ENCODE measurements around the gene BCL2L13. TPM values are rescaled to one million over a fixed set of nuclear protein-coding genes. Genes with fewer than 3 reads are reported as not detected.
A peak's percentile ranks its signal among the peaks of the same experiment; 100 is the strongest.

BCL2L13 gene
- total RNA-seq, 4 donors from 2014 or later: 46.0 to 103 (median 72.2) TPM

DNA sequence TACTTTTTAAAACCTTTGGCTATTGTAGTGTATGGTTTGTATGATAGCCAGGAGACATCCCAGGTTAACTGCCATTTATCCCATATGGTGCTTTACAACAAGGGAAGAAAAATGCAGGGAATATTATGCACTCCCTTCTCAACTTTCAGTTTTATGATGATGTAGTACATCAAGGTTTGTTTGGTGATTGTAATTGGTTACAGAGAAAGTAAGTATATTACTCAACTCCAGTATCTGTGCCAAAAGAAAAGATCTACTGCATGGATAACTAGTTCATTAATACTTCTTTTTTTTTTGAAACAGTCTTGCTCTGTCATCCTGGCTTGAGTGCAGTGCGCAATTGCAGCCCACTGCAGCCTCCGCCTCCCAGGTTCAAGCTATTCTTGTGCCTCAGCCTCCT lies 65.3 kb downstream of the BCL2L13 start:
- intact Hi-C loops (cut with DNase I): no loop called here
- Histone ChIP-seq H3K9me3 (no peaks in the 10 kb centered on the region), H3K4me1 (peaks cover 0 to 9% of the 10 kb centered on the region in 2 donors), H3K4me3 (replicated peaks in 1 of 3) (no peak overlapping the region), H3K27me3 (no peaks in the 10 kb centered on the region), H3K27ac (no peak overlapping the region), H3K36me3 (no peaks in the 10 kb centered on the region)
- no peak for DNase-seq
- 98 to 100% methylated on average over 2 of the region's 2 CpGs for WGBS, 2 donors
- TF ChIP-seq, protein P1, sequence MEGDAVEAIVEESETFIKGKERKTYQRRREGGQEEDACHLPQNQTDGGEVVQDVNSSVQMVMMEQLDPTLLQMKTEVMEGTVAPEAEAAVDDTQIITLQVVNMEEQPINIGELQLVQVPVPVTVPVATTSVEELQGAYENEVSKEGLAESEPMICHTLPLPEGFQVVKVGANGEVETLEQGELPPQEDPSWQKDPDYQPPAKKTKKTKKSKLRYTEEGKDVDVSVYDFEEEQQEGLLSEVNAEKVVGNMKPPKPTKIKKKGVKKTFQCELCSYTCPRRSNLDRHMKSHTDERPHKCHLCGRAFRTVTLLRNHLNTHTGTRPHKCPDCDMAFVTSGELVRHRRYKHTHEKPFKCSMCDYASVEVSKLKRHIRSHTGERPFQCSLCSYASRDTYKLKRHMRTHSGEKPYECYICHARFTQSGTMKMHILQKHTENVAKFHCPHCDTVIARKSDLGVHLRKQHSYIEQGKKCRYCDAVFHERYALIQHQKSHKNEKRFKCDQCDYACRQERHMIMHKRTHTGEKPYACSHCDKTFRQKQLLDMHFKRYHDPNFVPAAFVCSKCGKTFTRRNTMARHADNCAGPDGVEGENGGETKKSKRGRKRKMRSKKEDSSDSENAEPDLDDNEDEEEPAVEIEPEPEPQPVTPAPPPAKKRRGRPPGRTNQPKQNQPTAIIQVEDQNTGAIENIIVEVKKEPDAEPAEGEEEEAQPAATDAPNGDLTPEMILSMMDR (IDR thresholded peaks at IDR 0.05): no peak
- TF ChIP-seq POLR2A (IDR thresholded peaks at IDR 0.05): no peak

DNA sequence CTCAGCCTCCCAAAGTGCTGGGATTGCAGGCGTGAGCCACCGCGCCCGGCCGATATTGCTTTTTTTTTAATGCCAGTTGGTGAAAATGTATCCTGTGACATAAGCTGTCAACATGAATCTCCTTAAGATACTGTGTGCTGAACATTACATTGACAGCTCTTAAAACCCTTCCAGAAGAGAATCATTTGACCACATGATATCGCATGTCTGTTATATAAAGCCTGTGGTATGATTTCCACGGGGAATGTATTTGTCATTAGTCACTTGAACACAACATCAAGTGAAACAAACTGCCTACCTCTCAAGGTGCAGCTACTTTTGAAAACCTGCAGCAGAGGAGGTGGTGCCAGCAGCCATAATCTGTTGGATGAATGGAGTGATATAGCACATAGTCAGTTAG lies 67.0 kb downstream of the BCL2L13 start:
- no peak overlapping the region for H3K4me3 ChIP-seq (replicated peaks in 1 of 3)
- H3K4me1 ChIP-seq: peaks cover 0 to 9% of the 10 kb centered on the region in 2 donors
- peak overlapping the region in 1 of 3 donors; percentile 59 for H3K27ac ChIP-seq
- H3K27me3 ChIP-seq: no peaks in the 10 kb centered on the region
- no peaks in the 10 kb centered on the region for H3K36me3 ChIP-seq
- DNase-seq: no peak
- intact Hi-C loops (cut with DNase I): no loop called here
- TF ChIP-seq POLR2A (IDR thresholded peaks at IDR 0.05): no peak
- TF ChIP-seq, protein P1 (IDR thresholded peaks at IDR 0.05): no peak
- 96 to 98% methylated on average over 7 of the region's 7 CpGs for WGBS, 2 donors
- H3K9me3 ChIP-seq: no peaks in the 10 kb centered on the region

DNA sequence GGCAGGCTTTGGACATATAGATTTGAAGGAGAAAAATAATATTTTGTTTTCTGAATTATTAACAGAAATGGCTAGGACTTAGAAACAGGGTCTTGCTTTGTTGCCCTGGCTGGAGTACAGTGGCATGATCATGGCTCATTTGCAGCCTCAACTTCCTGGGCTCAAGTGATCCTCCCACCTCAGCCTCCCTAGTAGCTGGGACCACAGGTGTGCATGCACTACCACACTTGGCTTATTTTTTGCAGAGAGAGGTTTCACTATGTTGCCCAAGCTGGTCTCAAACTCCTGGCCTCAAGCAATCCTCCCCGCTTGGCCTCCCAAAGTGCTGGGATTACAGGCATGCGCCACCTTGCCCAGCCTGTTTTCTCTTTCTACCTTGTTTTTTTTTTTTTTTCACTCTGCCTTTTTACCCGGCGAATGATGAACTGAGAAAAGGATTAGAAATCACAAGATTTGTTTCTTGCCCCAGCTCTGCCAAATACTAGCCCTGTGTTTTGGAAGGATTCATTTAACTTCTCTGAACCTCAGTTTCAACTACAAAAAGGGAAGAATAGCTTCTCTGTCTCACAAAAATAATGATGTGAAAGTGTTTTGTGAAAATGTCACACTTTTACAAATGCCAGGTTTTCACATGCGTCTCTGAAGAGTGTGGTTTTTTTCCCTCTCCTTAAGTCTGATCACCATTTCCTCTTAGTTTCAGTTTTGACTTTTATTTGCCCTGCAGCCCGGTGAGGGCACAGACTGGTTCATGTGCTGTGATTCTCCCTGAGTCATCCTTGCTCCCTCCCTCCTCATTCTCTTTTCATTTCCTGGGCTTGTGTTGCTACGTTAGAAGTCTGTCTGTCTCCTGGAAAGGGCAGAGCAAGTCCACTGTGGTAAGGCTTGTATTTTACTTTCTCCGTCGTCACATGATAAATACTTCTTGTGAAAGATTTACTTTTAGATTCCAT lies 67.7 kb downstream of the BCL2L13 start:
- Histone ChIP-seq H3K27ac (peak overlapping the region; percentile 4 to 59 (median 51)), H3K4me3 (replicated peaks in 1 of 3) (no peak overlapping the region), H3K36me3 (no peaks in the 10 kb centered on the region), H3K27me3 (no peaks in the 10 kb centered on the region), H3K9me3 (no peaks in the 10 kb centered on the region), H3K4me1 (peaks cover 0 to 9% of the 10 kb centered on the region in 2 donors)
- peak; percentile 25 to 40 for DNase-seq
- TF ChIP-seq POLR2A (IDR thresholded peaks at IDR 0.05): no peak
- TF ChIP-seq, protein P1 (IDR thresholded peaks at IDR 0.05): no peak
- 63 to 67% methylated on average over 9 of the region's 9 CpGs for WGBS, 2 donors
- intact Hi-C loops (cut with DNase I): no loop called here

DNA sequence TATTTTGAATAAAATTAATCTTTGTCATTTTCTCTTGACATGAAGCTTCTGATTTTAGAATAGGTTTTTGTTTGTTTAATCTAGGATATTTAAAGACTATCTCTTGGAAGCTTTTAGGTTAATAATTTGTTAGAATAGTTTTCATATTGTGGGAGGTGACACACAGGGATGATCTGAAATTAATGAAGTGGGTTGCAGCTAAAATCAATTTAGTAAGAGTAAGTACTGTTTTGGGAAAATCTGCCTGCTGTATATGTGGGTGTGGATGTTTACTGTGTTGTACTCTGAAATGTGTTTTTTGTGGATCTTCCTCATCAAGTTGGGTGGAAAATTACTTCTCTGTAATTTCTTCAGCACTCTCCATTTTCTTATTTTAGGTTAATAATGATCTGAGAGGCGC lies 68.4 kb downstream of the BCL2L13 start:
- Histone ChIP-seq H3K36me3 (no peaks in the 10 kb centered on the region), H3K9me3 (no peaks in the 10 kb centered on the region), H3K4me1 (peaks cover 0 to 9% of the 10 kb centered on the region in 2 donors), H3K27ac (peak overlapping the region; percentile 7 to 59 (median 51)), H3K27me3 (no peaks in the 10 kb centered on the region), H3K4me3 (replicated peaks in 1 of 3) (no peak overlapping the region)
- 89 to 100% methylated on average over 1 of the region's 1 CpG for WGBS, 2 donors
- DNase-seq: no peak
- intact Hi-C loops (cut with DNase I): no loop called here
- no peak for TF ChIP-seq POLR2A (IDR thresholded peaks at IDR 0.05)
- TF ChIP-seq, protein P1 (IDR thresholded peaks at IDR 0.05): no peak

DNA sequence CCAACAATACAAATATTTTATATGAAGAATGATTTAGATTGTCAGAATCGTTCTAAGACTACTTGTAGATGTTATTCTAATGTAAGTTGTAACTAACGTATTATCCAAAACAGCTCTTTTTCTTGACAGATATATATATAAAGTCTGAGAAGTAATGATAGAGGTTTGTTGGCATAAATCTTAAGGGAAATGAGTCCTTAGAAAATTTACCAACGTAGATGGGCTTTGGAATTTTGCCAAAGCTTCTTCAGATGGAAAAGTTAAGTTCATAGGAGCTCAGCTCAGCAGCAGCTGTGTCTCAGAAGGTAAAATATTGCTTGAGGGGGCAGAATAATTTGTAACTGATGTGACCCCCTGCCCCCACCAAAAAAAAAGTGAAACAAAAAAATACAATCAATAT lies 69.0 kb downstream of the BCL2L13 start:
- no peak for DNase-seq
- H3K27ac ChIP-seq: no peak overlapping the region
- intact Hi-C loops (cut with DNase I): no loop called here
- TF ChIP-seq POLR2A (IDR thresholded peaks at IDR 0.05): no peak
- peaks cover 0 to 9% of the 10 kb centered on the region in 2 donors for H3K4me1 ChIP-seq
- no peak overlapping the region for H3K4me3 ChIP-seq (replicated peaks in 1 of 3)
- no peaks in the 10 kb centered on the region for H3K9me3 ChIP-seq
- H3K27me3 ChIP-seq: no peaks in the 10 kb centered on the region
- H3K36me3 ChIP-seq: no peaks in the 10 kb centered on the region
- 59 to 70% methylated on average over 3 of the region's 3 CpGs for WGBS, 2 donors

Data from thyroid gland (tissue), 4 donors.